ENCODE results near the gene ATCAY. TPM values are rescaled to one million over a fixed set of nuclear protein-coding genes. Genes with fewer than 3 reads are reported as not detected.

ATCAY gene
- polyA plus RNA-seq, 1 donor from 2014 or later, result 73.8 TPM

- Histone ChIP-seq H3K4me3 (ENCODE audit: low read length) (no peak overlapping the region), H3K79me2 (replicated peaks; ENCODE audit: insufficient read depth, low read length) (no peaks in the 10 kb centered on the region), H3K4me2 (ENCODE audit: low read length) (no peak overlapping the region), H3F3A (ENCODE audit: insufficient read depth, low read length, poor library complexity, severe bottlenecking) (no peaks in the 10 kb centered on the region), H3K9ac (ENCODE audit: low read length) (no peak overlapping the region), H2AFZ (ENCODE audit: low read depth, low read length) (no peak overlapping the region), H3K27me3 (ENCODE audit: insufficient read depth, low read depth, low read length) (no peaks in the 10 kb centered on the region), H3K27ac (ENCODE audit: low read length) (no peak overlapping the region), H3K36me3 (ENCODE audit: insufficient read depth, low read length) (no peaks in the 10 kb centered on the region), H3K9me2 (ENCODE audit: insufficient read depth, low read length) (no peaks in the 10 kb centered on the region), H3K9me3 (ENCODE audit: low read length) (no peaks in the 10 kb centered on the region), H4K20me1 (ENCODE audit: insufficient read depth) (no peaks in the 10 kb centered on the region)
- TF ChIP-seq RAD21 (conservative IDR thresholded peaks at IDR 0.05) (no peak), POLR2AphosphoS5 (IDR thresholded peaks at IDR 0.05) (no peak), MXI1 (conservative IDR thresholded peaks at IDR 0.05; ENCODE audit: poor library complexity, severe bottlenecking) (no peak), CTCF (IDR thresholded peaks at IDR 0.05; ENCODE audit: poor library complexity, severe bottlenecking) (no peak), TAF1 (IDR thresholded peaks at IDR 0.05; ENCODE audit: low read depth) (no peak), SMC3 (conservative IDR thresholded peaks at IDR 0.05; ENCODE audit: poor library complexity) (no peak), EZH2 (IDR thresholded peaks at IDR 0.05; ENCODE audit: borderline replicate concordance, insufficient read depth, low read length, poor library complexity, severe bottlenecking) (no peak)
Measured at GRCh38 chr19:3958836-3959765, 78.6 kb downstream of the ATCAY start.

- Histone ChIP-seq H3K4me2 (ENCODE audit: low read length) (no peak overlapping the region), H3K27me3 (ENCODE audit: insufficient read depth, low read depth, low read length) (no peaks in the 10 kb centered on the region), H3K27ac (ENCODE audit: low read length) (no peak overlapping the region), H3K9me3 (ENCODE audit: low read length) (no peaks in the 10 kb centered on the region), H2AFZ (ENCODE audit: low read depth, low read length) (no peak overlapping the region), H4K20me1 (ENCODE audit: insufficient read depth) (no peaks in the 10 kb centered on the region), H3K79me2 (replicated peaks; ENCODE audit: insufficient read depth, low read length) (no peaks in the 10 kb centered on the region), H3K4me3 (ENCODE audit: low read length) (no peak overlapping the region), H3K36me3 (ENCODE audit: insufficient read depth, low read length) (no peaks in the 10 kb centered on the region), H3K9ac (ENCODE audit: low read length) (no peak overlapping the region), H3K9me2 (ENCODE audit: insufficient read depth, low read length) (no peaks in the 10 kb centered on the region), H3F3A (ENCODE audit: insufficient read depth, low read length, poor library complexity, severe bottlenecking) (no peaks in the 10 kb centered on the region)
- TF ChIP-seq RAD21 (conservative IDR thresholded peaks at IDR 0.05) (no peak), MXI1 (conservative IDR thresholded peaks at IDR 0.05; ENCODE audit: poor library complexity, severe bottlenecking) (no peak), EZH2 (IDR thresholded peaks at IDR 0.05; ENCODE audit: borderline replicate concordance, insufficient read depth, low read length, poor library complexity, severe bottlenecking) (no peak), POLR2AphosphoS5 (IDR thresholded peaks at IDR 0.05) (no peak), TAF1 (IDR thresholded peaks at IDR 0.05; ENCODE audit: low read depth) (no peak), SMC3 (conservative IDR thresholded peaks at IDR 0.05; ENCODE audit: poor library complexity) (no peak), REST (IDR thresholded peaks at IDR 0.05; ENCODE audit: borderline replicate concordance) (no peak), CTCF (IDR thresholded peaks at IDR 0.05; ENCODE audit: poor library complexity, severe bottlenecking) (no peak), EP300 (conservative IDR thresholded peaks at IDR 0.05; ENCODE audit: poor library complexity, severe bottlenecking) (no peak)
Measured at GRCh38 chr19:3959766-3960131, 79.3 kb downstream of the ATCAY start.
